Endodermal cell (in vitro differentiated cells): ENCODE data around the gene NRXN3. TPM values are rescaled to one million over a fixed set of nuclear protein-coding genes. Genes with fewer than 3 reads are reported as not detected.
A peak's percentile ranks its signal among the peaks of the same experiment; 100 is the strongest.

Source experiments
- DNase-seq: peaks from one replicate; pipeline ENCODE4 v3.0.0-alpha.2; 2017
- H3K27ac ChIP-seq: 2 replicates; pipeline ENCODE4 v1.5.1; 2013; ENCODE audit warnings: mild to moderate bottlenecking, low read depth, low read length, moderate library complexity
- H3K27me3 ChIP-seq: 2 replicates; pipeline ENCODE4 v1.6.1; 2013; ENCODE audit warnings: mild to moderate bottlenecking, low read length, moderate library complexity; ENCODE audit not compliant: insufficient read depth, control insufficient read depth, poor library complexity, severe bottlenecking
- H3K36me3 ChIP-seq: 2 replicates; pipeline ENCODE4 v1.7.0; 2013; ENCODE audit warnings: mild to moderate bottlenecking, low read length, moderate library complexity; ENCODE audit not compliant: control insufficient read depth, insufficient read depth
- H3K4me1 ChIP-seq: one replicate; pipeline ENCODE4 v1.7.0; 2013; ENCODE audit warnings: low read length; ENCODE audit not compliant: control insufficient read depth, insufficient read depth
- H3K4me3 ChIP-seq: 2 replicates; pipeline ENCODE4 v1.5.1; 2013; ENCODE audit warnings: mild to moderate bottlenecking, low read length, moderate library complexity
- H3K9ac ChIP-seq: 2 replicates; pipeline ENCODE4 v1.6.1; 2013; ENCODE audit warnings: mild to moderate bottlenecking, low read length, moderate library complexity; ENCODE audit not compliant: poor library complexity, severe bottlenecking; ENCODE audit errors: extremely low read depth
- H3K9me3 ChIP-seq: 2 replicates; pipeline ENCODE4 v1.6.1; 2013; ENCODE audit warnings: mild to moderate bottlenecking, low read length, moderate library complexity; ENCODE audit not compliant: control insufficient read depth
- H3K27ac Mint-ChIP-seq: 2 replicates; pipeline ENCODE4 v1.8.0; 2020; ENCODE audit warnings: mixed read lengths
- H3K27me3 Mint-ChIP-seq: 2 replicates; pipeline ENCODE4 v1.8.0; 2021; ENCODE audit warnings: mild to moderate bottlenecking, mixed read lengths; ENCODE audit not compliant: insufficient read depth
- H3K36me3 Mint-ChIP-seq: 2 replicates; pipeline ENCODE4 v1.8.0; 2020; ENCODE audit warnings: low read depth, mixed read lengths
- H3K4me1 Mint-ChIP-seq: 2 replicates; pipeline ENCODE4 v1.8.0; 2020; ENCODE audit warnings: mixed read lengths
- H3K4me3 Mint-ChIP-seq: 2 replicates; pipeline ENCODE4 v1.8.0; 2020; ENCODE audit warnings: mild to moderate bottlenecking, moderate library complexity, mixed read lengths
- H3K9me3 Mint-ChIP-seq: 2 replicates; pipeline ENCODE4 v1.8.0; 2020; ENCODE audit warnings: mild to moderate bottlenecking, mixed read lengths
- WGBS, 2 experiments: methylation state at CpG; one replicate each; pipeline versions ENCODE4 v1.1.5 to v1.1.7; 2013; ENCODE audit warnings: missing lambda C conversion rate in 2 of 2, mixed read lengths in 1 of 2; ENCODE audit not compliant: insufficient coverage in 1 of 2, insufficient read length in 1 of 2; 5-methylcytosine and 5-hydroxymethylcytosine counted together
- total RNA-seq, 2 donors: library from RNA; stranded (reverse); fragmentation: NEBNext Ultra II Directional in 1 of 2; extraction: Animal tissue kit (Norgen Biotek cat#: 25700) in 1 of 2; gene quantifications; 2 replicates in 1 of 2; 3 replicates in 1 of 2; pipeline ENCODE4 v1.2.1, GENCODE V29; 2021
- TF ChIP-seq, protein P1 (sequence below): fragments of 200-600 bp; sonication (generic); conservative IDR thresholded peaks from 2 replicates; pipeline ENCODE4 v1.5.0; 2021; ENCODE audit warnings: antibody characterized with exemption, mild to moderate bottlenecking

NRXN3 gene
- total RNA-seq, 2 donors from 2014 or later = 20.9 to 21.4 TPM

GRCh38 chr14:78688503-78688902, 518.3 kb downstream of the NRXN3 start:
- no peak overlapping the region for H3K4me3 Mint-ChIP-seq
- no peaks in the 10 kb centered on the region for H3K27me3 ChIP-seq
- no peaks in the 10 kb centered on the region for H3K4me1 Mint-ChIP-seq
- H3K27ac ChIP-seq = no peak overlapping the region
- TF ChIP-seq, protein P1, sequence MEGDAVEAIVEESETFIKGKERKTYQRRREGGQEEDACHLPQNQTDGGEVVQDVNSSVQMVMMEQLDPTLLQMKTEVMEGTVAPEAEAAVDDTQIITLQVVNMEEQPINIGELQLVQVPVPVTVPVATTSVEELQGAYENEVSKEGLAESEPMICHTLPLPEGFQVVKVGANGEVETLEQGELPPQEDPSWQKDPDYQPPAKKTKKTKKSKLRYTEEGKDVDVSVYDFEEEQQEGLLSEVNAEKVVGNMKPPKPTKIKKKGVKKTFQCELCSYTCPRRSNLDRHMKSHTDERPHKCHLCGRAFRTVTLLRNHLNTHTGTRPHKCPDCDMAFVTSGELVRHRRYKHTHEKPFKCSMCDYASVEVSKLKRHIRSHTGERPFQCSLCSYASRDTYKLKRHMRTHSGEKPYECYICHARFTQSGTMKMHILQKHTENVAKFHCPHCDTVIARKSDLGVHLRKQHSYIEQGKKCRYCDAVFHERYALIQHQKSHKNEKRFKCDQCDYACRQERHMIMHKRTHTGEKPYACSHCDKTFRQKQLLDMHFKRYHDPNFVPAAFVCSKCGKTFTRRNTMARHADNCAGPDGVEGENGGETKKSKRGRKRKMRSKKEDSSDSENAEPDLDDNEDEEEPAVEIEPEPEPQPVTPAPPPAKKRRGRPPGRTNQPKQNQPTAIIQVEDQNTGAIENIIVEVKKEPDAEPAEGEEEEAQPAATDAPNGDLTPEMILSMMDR = no peak
- no peak overlapping the region for H3K27ac Mint-ChIP-seq
- DNase-seq = no peak
- no peaks in the 10 kb centered on the region for H3K9me3 Mint-ChIP-seq
- no peaks in the 10 kb centered on the region for H3K36me3 ChIP-seq
- H3K9ac ChIP-seq = no peak overlapping the region
- 96 to 100% methylated on average over 1 of the region's 1 CpG for WGBS, 2 experiments
- H3K27me3 Mint-ChIP-seq = peaks cover 3% of the 10 kb centered on the region
- H3K36me3 Mint-ChIP-seq = no peaks in the 10 kb centered on the region
- no peaks in the 10 kb centered on the region for H3K4me1 ChIP-seq
- no peak overlapping the region for H3K4me3 ChIP-seq
- no peaks in the 10 kb centered on the region for H3K9me3 ChIP-seq

- Histone ChIP-seq H3K27me3 (no peaks in the 10 kb centered on the region), H3K27ac (no peak overlapping the region), H3K9me3 (no peaks in the 10 kb centered on the region), H3K9ac (no peak overlapping the region), H3K4me1 (no peaks in the 10 kb centered on the region), H3K4me3 (no peak overlapping the region), H3K36me3 (no peaks in the 10 kb centered on the region)
- DNase-seq = no peak
- no peaks in the 10 kb centered on the region for H3K4me1 Mint-ChIP-seq
- H3K4me3 Mint-ChIP-seq = no peak overlapping the region
- H3K9me3 Mint-ChIP-seq = no peaks in the 10 kb centered on the region
- H3K27ac Mint-ChIP-seq = no peak overlapping the region
- H3K27me3 Mint-ChIP-seq = peaks cover 6% of the 10 kb centered on the region
- no peaks in the 10 kb centered on the region for H3K36me3 Mint-ChIP-seq
- TF ChIP-seq, protein P1 = no peak
- 91 to 92% methylated on average over 2 of the region's 2 CpGs for WGBS, 2 experiments
These were observed 520.7 kb downstream of the NRXN3 start for GRCh38 chr14:78690836-78691235.

- Mint-ChIP-seq H3K27ac (no peak overlapping the region), H3K36me3 (no peaks in the 10 kb centered on the region), H3K4me3 (no peak overlapping the region), H3K4me1 (peaks cover 21% of the 10 kb centered on the region), H3K27me3 (peaks cover 2% of the 10 kb centered on the region), H3K9me3 (no peaks in the 10 kb centered on the region)
- 34 to 54% methylated on average over 2 of the region's 2 CpGs for WGBS, 2 experiments
- Histone ChIP-seq H3K9ac (no peak overlapping the region), H3K36me3 (no peaks in the 10 kb centered on the region), H3K9me3 (no peaks in the 10 kb centered on the region), H3K4me3 (no peak overlapping the region), H3K4me1 (peaks cover 11% of the 10 kb centered on the region), H3K27me3 (no peaks in the 10 kb centered on the region), H3K27ac (no peak overlapping the region)
- TF ChIP-seq, protein P1 = peak; percentile 83
- DNase-seq = no peak
These were observed 527.2 kb downstream of the NRXN3 start for GRCh38 chr14:78697341-78697740.
